H1 (cell line): Measurements from ENCODE around the gene FOXN1.

ENCODE experiments used
- CREB1 ChIP-seq: IDR thresholded peaks from 2 replicates; pipeline ENCODE4 v1.6.1; 2012; ENCODE audit warnings: inconsistent platforms
- EZH2 ChIP-seq: fragments of 200-600 bp; sonication (generic); IDR thresholded peaks from 2 replicates; pipeline ENCODE4 v1.7.1; 2012; ENCODE audit warnings: low read depth, mild to moderate bottlenecking, moderate library complexity, low read length, inconsistent platforms; ENCODE audit not compliant: severe bottlenecking
- HDAC2 ChIP-seq, 2 experiments: fragments of 300-600 bp in 1 of 2; sonication (generic) in 1 of 2; IDR thresholded peaks; 2 replicates each; pipeline ENCODE4 v1.6.1; 2011 to 2012; ENCODE audit warnings: low read depth in 2 of 2, low read length in 2 of 2, mild to moderate bottlenecking in 2 of 2, moderate library complexity in 2 of 2, borderline replicate concordance in 1 of 2, inconsistent platforms in 1 of 2
- POLR2AphosphoS5 ChIP-seq: IDR thresholded peaks from 2 replicates; pipeline ENCODE4 v1.6.1; 2011; ENCODE audit warnings: low read depth, low read length
- TF ChIP-seq, protein P1 (sequence below), 3 experiments: IDR thresholded peaks; 1 replicate in 2 of 3; 2 replicates in 1 of 3; pipeline versions ENCODE4 v1.5.1 to v1.6.1; 2011; ENCODE audit warnings: low read length in 3 of 3, mild to moderate bottlenecking in 3 of 3, inconsistent platforms in 2 of 3, low read depth in 1 of 3, moderate library complexity in 1 of 3; ENCODE audit not compliant: insufficient read depth in 1 of 3; ENCODE audit errors: control extremely low read depth in 1 of 3

- TF ChIP-seq, protein P1, sequence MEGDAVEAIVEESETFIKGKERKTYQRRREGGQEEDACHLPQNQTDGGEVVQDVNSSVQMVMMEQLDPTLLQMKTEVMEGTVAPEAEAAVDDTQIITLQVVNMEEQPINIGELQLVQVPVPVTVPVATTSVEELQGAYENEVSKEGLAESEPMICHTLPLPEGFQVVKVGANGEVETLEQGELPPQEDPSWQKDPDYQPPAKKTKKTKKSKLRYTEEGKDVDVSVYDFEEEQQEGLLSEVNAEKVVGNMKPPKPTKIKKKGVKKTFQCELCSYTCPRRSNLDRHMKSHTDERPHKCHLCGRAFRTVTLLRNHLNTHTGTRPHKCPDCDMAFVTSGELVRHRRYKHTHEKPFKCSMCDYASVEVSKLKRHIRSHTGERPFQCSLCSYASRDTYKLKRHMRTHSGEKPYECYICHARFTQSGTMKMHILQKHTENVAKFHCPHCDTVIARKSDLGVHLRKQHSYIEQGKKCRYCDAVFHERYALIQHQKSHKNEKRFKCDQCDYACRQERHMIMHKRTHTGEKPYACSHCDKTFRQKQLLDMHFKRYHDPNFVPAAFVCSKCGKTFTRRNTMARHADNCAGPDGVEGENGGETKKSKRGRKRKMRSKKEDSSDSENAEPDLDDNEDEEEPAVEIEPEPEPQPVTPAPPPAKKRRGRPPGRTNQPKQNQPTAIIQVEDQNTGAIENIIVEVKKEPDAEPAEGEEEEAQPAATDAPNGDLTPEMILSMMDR (IDR thresholded peaks at IDR 0.05; ENCODE audit: control extremely low read depth in 1 of 3, insufficient read depth in 1 of 3, low read depth in 1 of 3, low read length in 3 of 3): no peak
- no peak for TF ChIP-seq HDAC2 (IDR thresholded peaks at IDR 0.05; ENCODE audit: borderline replicate concordance in 1 of 2, low read depth in 2 of 2, low read length in 2 of 2)
- no peak for TF ChIP-seq POLR2AphosphoS5
- no peak for TF ChIP-seq CREB1
- no peak for TF ChIP-seq EZH2
Observed at GRCh38 chr17:28480799-28481571, 25.2 kb upstream of the FOXN1 start.
